GM18507 (cell line): ENCODE measurements around the gene PDE4A.
"Not testable (repeated sequence)": the region's sequence is repeated elsewhere in the genome, so short reads cannot be mapped to it uniquely, and the experiment has no call there.

Experiments used
- DNase-seq: peaks from one replicate; pipeline ENCODE4 v3.0.0; 2011; ENCODE audit warnings: low read depth; ENCODE audit not compliant: insufficient read length; ENCODE audit errors: extremely low spot score
- FAIRE-seq: peaks from 2 replicates; lab custom pipeline; 2011; peaks lifted over from hg19 to GRCh38; lab: Jason Lieb, UNC

The PDE4A gene

GRCh38 chr19:10453852-10454251 is 33.5 kb downstream of the PDE4A start:
- DNase-seq = no peak
- no peak for FAIRE-seq

DNA sequence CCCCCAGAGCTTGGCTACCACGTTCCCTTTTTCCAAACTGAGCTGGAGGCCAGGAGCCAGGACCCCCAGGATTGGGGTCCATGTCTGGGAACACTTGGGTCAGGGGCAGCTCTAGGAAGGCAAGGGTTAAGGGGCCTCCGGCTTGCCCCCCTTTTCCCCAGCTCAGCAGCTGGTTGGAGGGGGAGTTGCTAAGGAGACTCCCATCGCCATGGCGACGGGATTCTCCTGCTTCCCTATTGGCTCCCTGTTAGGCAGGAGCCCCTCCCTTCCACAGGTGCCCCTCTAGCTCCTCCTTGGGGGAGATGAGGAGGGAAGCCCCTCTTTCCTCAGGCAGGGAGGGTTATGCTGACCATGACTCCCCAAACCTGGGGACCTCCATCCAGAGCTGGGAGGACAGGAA is 33.9 kb downstream of the PDE4A start:
- DNase-seq = no peak
- no peak for FAIRE-seq

DNA sequence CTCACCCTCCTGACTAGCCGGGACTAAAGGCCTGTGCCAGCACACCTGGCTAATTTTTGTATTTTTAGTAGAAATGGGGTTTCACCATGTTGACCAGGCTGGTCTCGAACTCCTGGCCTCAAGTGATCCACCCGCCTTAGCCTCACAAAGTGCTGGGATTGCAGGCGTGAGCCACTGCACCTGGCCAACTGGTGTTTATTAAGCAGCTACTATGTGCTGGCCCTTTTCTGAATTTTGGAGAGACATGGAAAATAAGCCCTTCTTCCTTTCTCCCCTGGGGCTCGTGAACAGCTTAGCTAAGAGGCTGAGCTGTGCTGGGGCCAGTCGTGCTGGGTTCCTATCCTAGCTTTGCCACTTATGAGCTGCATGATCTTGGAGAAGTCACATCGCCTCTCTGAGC is 38.4 kb downstream of the PDE4A start:
- DNase-seq, FAIRE-seq: not testable (repeated sequence)

GRCh38 chr19:10460714-10461046 is 40.3 kb downstream of the PDE4A start:
- FAIRE-seq (no peak), DNase-seq (no peak)

DNA sequence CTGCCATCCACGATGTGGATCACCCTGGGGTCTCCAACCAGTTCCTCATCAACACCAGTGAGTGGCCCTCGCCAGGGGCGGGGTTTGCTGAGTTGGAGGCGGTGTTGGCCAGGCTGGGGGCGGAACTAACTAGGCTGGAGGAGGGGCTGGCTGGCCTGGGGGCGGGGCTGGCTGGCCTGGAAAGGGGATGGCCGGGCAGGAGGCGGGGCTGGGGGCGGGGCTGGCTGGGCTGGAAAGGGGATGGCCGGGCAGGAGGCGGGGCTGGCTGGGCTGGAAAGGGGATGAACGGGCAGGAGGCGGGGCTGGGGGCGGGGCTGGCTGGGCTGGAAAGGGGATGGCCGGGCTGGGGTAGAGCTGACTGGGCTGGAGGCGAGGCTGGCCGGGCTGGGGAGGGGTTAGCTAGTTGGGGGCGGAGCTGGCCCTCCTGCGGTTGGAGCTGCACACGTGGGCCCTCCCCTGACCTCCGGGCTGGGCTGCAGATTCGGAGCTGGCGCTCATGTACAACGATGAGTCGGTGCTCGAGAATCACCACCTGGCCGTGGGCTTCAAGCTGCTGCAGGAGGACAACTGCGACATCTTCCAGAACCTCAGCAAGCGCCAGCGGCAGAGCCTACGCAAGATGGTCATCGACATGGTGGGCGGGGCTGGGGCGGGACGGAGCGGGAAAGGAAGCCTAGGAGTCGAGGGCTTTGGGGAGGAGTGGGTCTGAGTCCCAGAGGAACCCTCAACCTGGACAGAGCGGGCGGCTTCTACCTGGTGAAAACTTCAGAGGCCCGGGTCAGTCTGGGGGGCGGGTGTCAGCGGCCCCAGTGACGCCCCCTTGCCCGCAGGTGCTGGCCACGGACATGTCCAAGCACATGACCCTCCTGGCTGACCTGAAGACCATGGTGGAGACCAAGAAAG is 41.0 kb downstream of the PDE4A start:
- peak; percentile 85 for FAIRE-seq
- peak; percentile 95 for DNase-seq

DNA sequence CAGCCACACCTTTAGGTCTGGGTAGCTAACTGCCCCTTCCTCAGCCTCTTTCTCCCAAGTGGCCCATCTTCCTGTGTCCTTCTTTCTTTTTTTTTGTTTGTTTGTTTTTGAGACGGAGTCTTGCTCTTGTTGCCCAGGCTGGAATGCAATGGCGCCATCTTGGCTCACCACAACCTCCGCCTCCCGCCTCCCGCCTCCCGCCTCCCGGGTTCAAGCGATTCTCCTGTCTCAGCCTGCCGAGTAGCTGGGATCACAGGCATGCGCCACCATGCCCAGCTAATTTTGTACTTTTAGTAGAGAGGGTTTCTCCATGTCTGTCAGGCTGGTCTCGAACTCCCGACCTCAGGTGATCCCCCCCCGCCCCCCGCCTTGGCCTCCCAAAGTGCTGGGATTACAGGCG is 41.7 kb downstream of the PDE4A start:
- not testable (repeated sequence) for DNase-seq, FAIRE-seq

DNA sequence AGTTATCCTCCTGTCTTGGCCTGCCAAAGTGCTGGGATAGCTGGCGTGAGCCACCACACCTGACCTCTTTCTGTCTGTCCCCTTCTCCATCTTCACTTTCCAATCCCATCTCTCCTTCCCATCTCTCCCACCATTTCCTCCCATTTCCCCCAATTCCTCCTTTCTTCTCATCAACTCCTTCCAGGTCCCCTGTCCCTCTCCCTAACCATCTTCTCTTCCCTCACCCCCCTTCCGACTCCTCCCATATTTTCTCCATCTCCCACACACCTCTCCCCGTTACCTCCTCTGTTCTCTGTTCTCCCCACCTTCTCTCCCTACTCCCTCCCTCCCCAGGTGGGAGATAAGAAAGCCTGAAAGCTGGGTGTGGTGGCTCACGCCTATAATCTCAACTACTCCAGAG is 42.2 kb downstream of the PDE4A start:
- FAIRE-seq (no peak), DNase-seq (no peak)

DNA sequence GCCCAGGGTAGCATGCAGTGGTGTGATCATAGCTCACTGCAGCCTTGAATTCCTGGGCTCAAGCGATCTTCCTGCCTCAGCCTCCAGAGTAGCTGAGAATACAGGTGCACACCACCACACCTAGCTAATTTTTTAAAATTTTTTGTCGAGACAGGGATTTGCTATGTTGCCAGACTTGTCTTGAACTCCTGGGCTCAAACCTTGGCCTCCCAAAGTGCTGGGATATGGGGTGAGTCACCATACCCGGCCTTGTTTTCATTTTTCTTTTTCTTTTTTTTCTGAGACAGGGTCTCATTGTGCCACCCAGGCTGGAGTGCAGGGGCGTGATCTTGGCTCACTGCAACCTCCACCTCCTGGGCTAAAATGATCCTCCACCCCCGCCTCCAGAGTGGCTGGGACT is 44.1 kb downstream of the PDE4A start:
- no peak for FAIRE-seq
- no peak for DNase-seq

DNA sequence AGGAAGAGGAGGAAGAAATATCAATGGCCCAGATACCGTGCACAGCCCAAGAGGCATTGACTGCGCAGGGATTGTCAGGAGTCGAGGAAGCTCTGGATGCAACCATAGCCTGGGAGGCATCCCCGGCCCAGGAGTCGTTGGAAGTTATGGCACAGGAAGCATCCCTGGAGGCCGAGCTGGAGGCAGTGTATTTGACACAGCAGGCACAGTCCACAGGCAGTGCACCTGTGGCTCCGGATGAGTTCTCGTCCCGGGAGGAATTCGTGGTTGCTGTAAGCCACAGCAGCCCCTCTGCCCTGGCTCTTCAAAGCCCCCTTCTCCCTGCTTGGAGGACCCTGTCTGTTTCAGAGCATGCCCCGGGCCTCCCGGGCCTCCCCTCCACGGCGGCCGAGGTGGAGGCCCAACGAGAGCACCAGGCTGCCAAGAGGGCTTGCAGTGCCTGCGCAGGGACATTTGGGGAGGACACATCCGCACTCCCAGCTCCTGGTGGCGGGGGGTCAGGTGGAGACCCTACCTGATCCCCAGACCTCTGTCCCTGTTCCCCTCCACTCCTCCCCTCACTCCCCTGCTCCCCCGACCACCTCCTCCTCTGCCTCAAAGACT is 46.9 kb downstream of the PDE4A start:
- no peak for FAIRE-seq

GRCh38 chr19:10468133-10468532 is 47.8 kb downstream of the PDE4A start:
- DNase-seq = no peak
- no peak for FAIRE-seq

More for the DNA sequence above, 46.9 kb downstream of the PDE4A start:
- DNase-seq = no peak

- FAIRE-seq (no peak), DNase-seq (no peak)
These were observed 51.6 kb downstream of the PDE4A start for GRCh38 chr19:10471909-10472308.

DNA sequence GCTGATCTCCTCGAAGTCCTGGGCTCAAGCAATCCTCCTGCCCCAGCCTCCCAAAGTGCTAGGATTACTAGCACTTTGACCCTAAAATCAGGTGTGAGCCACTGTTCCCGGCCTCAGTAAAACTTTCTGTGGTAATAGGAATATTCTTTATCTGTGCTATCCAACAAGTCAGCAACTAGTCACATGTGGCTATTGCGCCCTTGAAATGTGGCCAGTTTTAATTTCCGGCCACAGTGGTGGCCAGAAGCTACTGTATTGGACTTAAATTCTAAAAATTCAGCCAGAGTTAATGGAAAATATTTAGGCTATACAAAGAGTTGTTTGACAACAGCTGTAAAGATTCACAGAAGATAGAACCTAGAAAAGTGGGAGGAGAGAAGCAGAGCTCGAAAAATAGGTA is 52.9 kb downstream of the PDE4A start:
- FAIRE-seq (no peak), DNase-seq (no peak)

DNA sequence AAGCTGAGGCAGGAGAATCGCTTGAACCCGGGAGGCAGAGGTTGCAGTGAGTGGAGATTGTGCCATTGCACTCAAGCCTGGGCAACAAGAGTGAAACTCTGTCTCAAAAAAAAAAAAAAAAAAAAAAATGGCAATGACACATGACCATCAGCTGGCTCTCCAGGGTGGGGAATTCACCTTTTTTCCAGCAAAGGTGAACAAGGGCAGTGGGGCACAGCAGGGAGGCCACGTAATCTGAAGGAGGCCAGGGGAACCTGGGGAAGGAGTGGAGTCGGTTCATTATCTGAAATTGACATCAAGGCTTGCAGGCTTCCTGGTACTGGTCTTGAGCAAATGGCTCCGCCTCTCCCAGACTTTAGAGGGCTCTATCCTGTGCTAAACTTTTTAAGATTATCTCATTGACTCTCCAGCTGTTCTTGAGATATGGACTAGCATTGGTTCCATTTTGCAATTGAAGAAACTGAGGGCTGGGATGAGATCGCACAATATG is 54.7 kb downstream of the PDE4A start:
- no peak for DNase-seq
- no peak for FAIRE-seq

DNA sequence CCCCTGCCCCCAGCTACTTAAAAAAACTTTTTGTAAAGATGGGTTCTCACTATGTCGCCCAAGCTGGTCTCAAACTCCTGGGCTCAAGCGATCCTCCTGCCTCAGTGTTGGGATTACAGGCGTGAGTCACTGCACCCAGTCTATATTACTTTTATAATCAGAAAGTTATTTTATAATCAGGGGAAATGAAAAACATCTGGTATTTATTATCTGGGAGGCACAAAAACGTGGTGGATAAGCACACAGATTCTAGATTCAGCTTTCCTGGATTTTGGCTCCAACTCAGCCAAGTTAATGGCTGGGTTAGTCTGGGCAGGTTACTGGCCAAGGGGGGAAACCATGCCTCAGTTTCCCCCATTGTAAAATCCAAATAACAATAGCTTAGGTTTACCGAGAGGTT is 58.1 kb downstream of the PDE4A start:
- FAIRE-seq = no peak

GRCh38 chr19:10478903-10479384 is 58.6 kb downstream of the PDE4A start:
- no peak for DNase-seq
- no peak for FAIRE-seq

More for the DNA sequence above, 58.1 kb downstream of the PDE4A start:
- DNase-seq = no peak

- no peak for FAIRE-seq
- no peak for DNase-seq
These were observed 66.2 kb downstream of the PDE4A start for GRCh38 chr19:10486551-10486950.

DNA sequence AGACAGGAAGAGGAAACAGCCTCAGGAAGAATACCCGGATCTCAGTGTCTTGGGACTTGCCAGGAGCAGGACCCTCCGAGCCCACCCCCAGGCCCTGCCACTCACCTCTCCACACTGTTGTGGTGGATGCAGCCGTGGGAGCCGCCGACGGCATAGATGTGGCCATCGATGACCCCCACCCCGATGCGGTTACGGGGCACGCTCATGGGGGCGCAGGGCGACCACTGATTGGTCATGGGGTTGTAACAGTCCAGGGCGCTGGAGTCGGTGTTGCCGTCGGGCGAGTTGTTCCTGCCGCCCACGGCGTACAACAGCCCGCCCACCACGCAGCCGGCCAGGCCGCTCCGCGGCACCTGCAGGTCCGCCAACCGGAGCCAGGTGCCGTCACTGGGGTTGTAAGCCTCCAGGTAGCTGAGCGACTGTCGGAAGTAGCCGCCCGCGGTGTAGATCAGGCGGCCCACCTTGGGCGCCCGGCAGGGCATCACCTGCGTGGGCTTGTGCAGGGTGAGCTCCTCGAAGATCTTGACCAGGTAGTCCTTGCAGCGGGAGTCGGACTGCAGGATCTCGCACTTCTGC is 71.2 kb downstream of the PDE4A start:
- no peak for FAIRE-seq
- DNase-seq = no peak

DNA sequence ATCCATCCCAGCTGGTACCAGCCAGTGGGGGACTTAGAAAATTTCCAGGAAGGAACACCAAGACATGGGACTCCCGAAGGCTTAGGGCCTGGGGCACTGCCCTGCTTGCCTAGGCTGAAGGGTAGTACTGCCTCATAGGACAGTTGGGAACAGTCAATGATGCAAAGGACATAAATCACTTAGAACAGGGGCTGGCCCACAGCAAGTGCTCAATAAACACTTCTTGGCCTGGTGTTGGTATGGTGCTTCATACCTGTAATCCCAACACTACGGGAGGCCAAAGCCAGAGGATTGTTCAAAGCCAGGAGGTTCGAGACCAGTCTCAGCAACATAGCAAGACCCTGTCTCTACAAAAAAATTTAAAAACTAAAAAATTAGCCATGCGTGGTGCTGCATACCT is 77.0 kb downstream of the PDE4A start:
- no peak for DNase-seq
- FAIRE-seq = no peak

DNA sequence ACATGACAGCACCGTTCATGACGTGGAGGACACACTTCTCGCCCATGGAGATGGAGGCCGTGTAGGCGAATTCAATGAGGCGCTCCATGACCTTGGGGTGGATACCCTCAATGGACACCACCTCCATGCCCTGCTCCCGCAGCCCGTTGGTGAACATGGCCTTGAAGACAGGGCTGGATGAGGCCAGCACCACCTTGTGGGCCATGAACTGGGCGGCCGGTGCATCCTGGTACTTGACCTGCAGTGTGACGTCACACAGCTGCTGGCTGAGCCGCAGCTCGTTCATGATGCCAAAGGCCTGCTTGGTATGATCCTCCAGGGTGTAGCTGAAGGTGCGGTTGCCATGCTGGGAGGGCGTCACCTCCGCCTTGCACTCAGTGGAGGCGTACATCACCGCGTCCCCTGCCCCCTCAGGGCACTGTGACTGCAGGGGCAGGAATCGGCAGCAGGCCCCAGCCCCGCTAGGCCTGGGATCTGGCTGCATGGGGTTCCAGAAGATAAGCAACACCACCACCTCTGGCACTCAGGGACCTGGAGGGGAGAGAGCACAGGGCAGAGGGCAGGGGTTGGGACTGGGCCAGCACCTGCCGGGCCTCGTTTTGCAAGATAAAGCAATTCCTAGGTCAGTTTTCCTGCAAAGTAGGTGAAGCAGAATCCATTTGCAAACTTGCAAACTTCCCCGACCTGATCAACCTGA is 79.4 kb downstream of the PDE4A start:
- no peak for DNase-seq
- FAIRE-seq = no peak

GRCh38 chr19:10500247-10500592 is 79.9 kb downstream of the PDE4A start:
- DNase-seq (no peak), FAIRE-seq (no peak)
